Mesendoderm (in vitro differentiated cells): ENCODE measurements around the gene TECPR2.

Source experiments
- DNase-seq: peaks from one replicate; pipeline ENCODE4 v3.0.0; 2013
- H2AK5ac ChIP-seq: 2 replicates; pipeline ENCODE4 v1.6.1; 2013; ENCODE audit warnings: low read length, inconsistent platforms
- H2BK120ac ChIP-seq: 2 replicates; pipeline ENCODE4 v1.6.1; 2013; ENCODE audit warnings: low read depth, mild to moderate bottlenecking, low read length, moderate library complexity, mixed read lengths
- H2BK15ac ChIP-seq: replicated peaks from 2 replicates; pipeline ENCODE4 v1.6.1; 2013; ENCODE audit warnings: low read depth, mild to moderate bottlenecking, moderate library complexity
- H2BK5ac ChIP-seq: 2 replicates; pipeline ENCODE4 v1.6.1; 2013; ENCODE audit warnings: low read length, inconsistent platforms
- H3K18ac ChIP-seq: 2 replicates; pipeline ENCODE4 v1.6.1; 2013; ENCODE audit warnings: mild to moderate bottlenecking, low read length, mixed read lengths
- H3K23ac ChIP-seq: one replicate; pipeline ENCODE4 v1.6.1; 2013; ENCODE audit warnings: low read length
- H3K27ac ChIP-seq: 2 replicates; pipeline ENCODE4 v1.5.1; 2013; ENCODE audit warnings: low read depth, mild to moderate bottlenecking, inconsistent platforms, low read length, moderate library complexity
- H3K27me3 ChIP-seq: 2 replicates; pipeline ENCODE4 v1.6.1; 2013; ENCODE audit warnings: low read length, control low read depth, mild to moderate bottlenecking, inconsistent platforms; ENCODE audit not compliant: insufficient read depth, poor library complexity
- H3K36me3 ChIP-seq: 2 replicates; pipeline ENCODE4 v1.6.1; 2013; ENCODE audit warnings: low read length, inconsistent platforms; ENCODE audit not compliant: control insufficient read depth, insufficient read depth
- H3K4ac ChIP-seq: one replicate; pipeline ENCODE4 v1.6.1; 2013; ENCODE audit warnings: low read depth, mild to moderate bottlenecking, low read length, moderate library complexity
- H3K4me1 ChIP-seq: 2 replicates; pipeline ENCODE4 v1.6.1; 2013; ENCODE audit warnings: low read depth, low read length, inconsistent platforms; ENCODE audit not compliant: control insufficient read depth
- H3K4me2 ChIP-seq: 2 replicates; pipeline ENCODE4 v1.6.1; 2013; ENCODE audit warnings: low read length
- H3K4me3 ChIP-seq: 2 replicates; pipeline ENCODE4 v1.5.1; 2013; ENCODE audit warnings: mild to moderate bottlenecking, low read length
- H3K56ac ChIP-seq: one replicate; pipeline ENCODE4 v1.6.1; 2013; ENCODE audit warnings: low read length
- H3K79me1 ChIP-seq: 2 replicates; pipeline ENCODE4 v1.6.1; 2013; ENCODE audit warnings: low read length, inconsistent platforms
- H3K79me2 ChIP-seq: 2 replicates; pipeline ENCODE4 v1.6.1; 2013; ENCODE audit warnings: mild to moderate bottlenecking, low read length; ENCODE audit not compliant: control insufficient read depth, insufficient read depth
- H3K9ac ChIP-seq: 2 replicates; pipeline ENCODE4 v1.6.1; 2013; ENCODE audit warnings: low read length, inconsistent platforms
- H4K5ac ChIP-seq: one replicate; pipeline ENCODE4 v1.6.1; 2013; ENCODE audit warnings: low read length
- H4K8ac ChIP-seq: one replicate; pipeline ENCODE4 v1.6.1; 2013; ENCODE audit warnings: low read depth, mild to moderate bottlenecking, control low read depth, low read length, moderate library complexity
- WGBS: extraction: QIAGEN DNeasy Blood & Tissue Kit; methylation state at CpG from one replicate; pipeline ENCODE4 v1.1.7; 2013; ENCODE audit warnings: low lambda C conversion rate, missing lambda C conversion rate; ENCODE audit not compliant: insufficient coverage; ENCODE audit errors: extremely low coverage; 5-methylcytosine and 5-hydroxymethylcytosine counted together

Gene TECPR2

DNA sequence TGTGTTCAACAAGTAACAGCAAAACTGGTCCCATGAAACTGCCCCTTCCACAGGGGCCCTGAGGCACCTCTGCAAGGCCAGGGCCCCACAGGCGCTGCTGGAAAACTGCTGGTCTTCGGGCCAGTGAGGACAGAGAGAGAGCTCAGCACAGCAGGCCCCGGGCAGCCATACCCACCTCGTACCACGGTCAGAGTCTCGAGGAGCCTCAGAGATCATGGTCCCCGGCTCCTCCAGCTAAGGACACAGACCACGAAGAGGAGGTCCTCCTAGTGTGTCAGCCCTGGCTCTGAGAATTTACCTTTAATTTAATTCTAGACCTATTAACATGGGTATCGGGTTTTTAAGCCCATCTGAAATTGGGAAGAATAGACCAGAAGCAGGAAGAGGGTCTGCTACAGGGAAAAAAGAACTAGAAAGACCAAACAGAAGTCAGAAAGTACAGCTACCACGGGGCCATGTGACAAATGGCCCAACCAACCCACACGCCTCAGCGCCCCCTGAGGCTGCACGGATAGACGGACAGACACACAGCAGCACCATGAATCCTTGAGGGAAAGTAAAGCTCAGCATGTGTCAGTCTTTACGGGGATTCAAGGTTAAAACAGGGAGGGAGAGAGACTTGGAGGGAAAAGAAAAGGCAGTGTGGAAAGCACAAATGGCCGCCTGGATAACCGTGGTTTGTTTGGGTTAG is 123.9 kb downstream of the TECPR2 start:
- no peak overlapping the region for H3K4ac ChIP-seq
- H3K79me1 ChIP-seq: no peaks in the 10 kb centered on the region
- whole genome bisulfite sequencing: no CpG with 5 or more reads among the region's 17 CpGs
- no peak overlapping the region for H3K18ac ChIP-seq
- no peaks in the 10 kb centered on the region for H3K36me3 ChIP-seq
- H3K56ac ChIP-seq: no peak overlapping the region
- no peak overlapping the region for H2BK120ac ChIP-seq
- H2BK15ac ChIP-seq: no peak overlapping the region
- no peak overlapping the region for H3K23ac ChIP-seq
- H3K4me3 ChIP-seq: no peak overlapping the region
- no peak overlapping the region for H4K5ac ChIP-seq
- H2BK5ac ChIP-seq: no peak overlapping the region
- no peak overlapping the region for H4K8ac ChIP-seq
- no peak overlapping the region for H2AK5ac ChIP-seq
- H3K9ac ChIP-seq: no peak overlapping the region
- no peak overlapping the region for H3K27ac ChIP-seq
- H3K4me1 ChIP-seq: no peaks in the 10 kb centered on the region
- H3K27me3 ChIP-seq: no peaks in the 10 kb centered on the region
- DNase-seq: no peak
- H3K4me2 ChIP-seq: no peak overlapping the region
- H3K79me2 ChIP-seq: no peaks in the 10 kb centered on the region

DNA sequence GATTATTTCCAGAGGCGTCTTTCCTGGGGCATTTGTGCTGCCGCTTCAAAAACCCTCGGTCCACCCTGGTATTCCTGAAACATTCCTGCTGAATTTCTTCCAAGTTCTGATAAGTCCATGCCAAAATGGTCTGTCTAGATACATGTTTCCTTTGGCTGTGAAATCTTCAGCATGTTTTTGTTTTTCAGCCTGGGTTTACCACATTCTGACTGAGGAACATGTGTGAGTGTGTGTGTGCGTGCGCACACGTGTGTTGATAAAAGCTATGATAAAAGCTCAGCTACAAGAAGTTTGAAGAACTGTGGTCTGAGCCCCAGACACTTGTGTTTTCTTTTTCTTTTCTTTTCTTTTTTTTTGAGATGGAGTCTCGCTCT is 124.5 kb downstream of the TECPR2 start:
- Histone ChIP-seq H3K4me1 (no peaks in the 10 kb centered on the region), H3K27me3 (no peaks in the 10 kb centered on the region), H3K23ac (no peak overlapping the region), H3K4me3 (no peak overlapping the region), H2AK5ac (no peak overlapping the region), H3K36me3 (no peaks in the 10 kb centered on the region), H3K4ac (no peak overlapping the region), H4K5ac (no peak overlapping the region), H3K18ac (no peak overlapping the region), H2BK120ac (no peak overlapping the region), H4K8ac (no peak overlapping the region), H3K79me2 (no peaks in the 10 kb centered on the region), H2BK5ac (no peak overlapping the region), H3K79me1 (no peaks in the 10 kb centered on the region), H3K4me2 (no peak overlapping the region), H2BK15ac (no peak overlapping the region), H3K27ac (no peak overlapping the region), H3K56ac (no peak overlapping the region), H3K9ac (no peak overlapping the region)
- WGBS: no CpG with 5 or more reads among the region's 7 CpGs
- DNase-seq: no peak

GRCh38 chr14:102490456-102490855 is 127.7 kb downstream of the TECPR2 start:
- no peaks in the 10 kb centered on the region for H3K27me3 ChIP-seq
- no peaks in the 10 kb centered on the region for H3K79me1 ChIP-seq
- no peak overlapping the region for H2AK5ac ChIP-seq
- H3K27ac ChIP-seq: no peak overlapping the region
- H3K4me3 ChIP-seq: no peak overlapping the region
- H3K56ac ChIP-seq: no peak overlapping the region
- no peaks in the 10 kb centered on the region for H3K36me3 ChIP-seq
- no peak overlapping the region for H2BK120ac ChIP-seq
- DNase-seq: no peak
- no peak overlapping the region for H3K23ac ChIP-seq
- H4K8ac ChIP-seq: no peak overlapping the region
- WGBS: no CpG with 5 or more reads among the region's 18 CpGs
- H2BK15ac ChIP-seq: no peak overlapping the region
- no peak overlapping the region for H3K4me2 ChIP-seq
- no peak overlapping the region for H4K5ac ChIP-seq
- H3K9ac ChIP-seq: no peak overlapping the region
- H3K18ac ChIP-seq: no peak overlapping the region
- H2BK5ac ChIP-seq: no peak overlapping the region
- no peaks in the 10 kb centered on the region for H3K79me2 ChIP-seq
- H3K4me1 ChIP-seq: no peaks in the 10 kb centered on the region
- no peak overlapping the region for H3K4ac ChIP-seq

DNA sequence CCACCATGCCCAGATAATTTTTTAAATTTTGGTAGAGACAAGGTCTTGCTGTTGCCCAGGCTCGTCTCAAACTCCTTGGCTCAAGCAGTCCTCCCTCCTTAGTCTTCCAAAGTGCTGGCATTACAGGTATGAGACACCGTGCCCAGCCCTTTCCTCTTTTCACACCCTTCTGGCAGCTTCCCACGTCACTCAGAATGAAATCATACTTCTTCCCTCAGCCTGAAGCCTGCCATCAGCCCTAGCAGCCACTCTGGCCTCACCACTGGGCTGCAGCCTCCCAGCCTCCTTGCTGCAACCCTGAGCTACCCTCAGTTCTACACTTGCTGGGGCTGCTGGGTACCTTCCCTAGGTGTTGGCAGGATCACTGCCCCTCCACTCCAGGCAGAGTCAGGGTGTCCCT is 128.6 kb downstream of the TECPR2 start:
- Histone ChIP-seq H3K4me2 (no peak overlapping the region), H3K56ac (no peak overlapping the region), H2BK15ac (no peak overlapping the region), H4K5ac (no peak overlapping the region), H2BK120ac (no peak overlapping the region), H3K79me2 (no peaks in the 10 kb centered on the region), H3K27me3 (no peaks in the 10 kb centered on the region), H4K8ac (no peak overlapping the region), H2AK5ac (no peak overlapping the region), H3K9ac (no peak overlapping the region), H2BK5ac (no peak overlapping the region), H3K4ac (no peak overlapping the region), H3K4me3 (no peak overlapping the region), H3K36me3 (no peaks in the 10 kb centered on the region), H3K79me1 (no peaks in the 10 kb centered on the region), H3K23ac (no peak overlapping the region), H3K27ac (no peak overlapping the region), H3K18ac (no peak overlapping the region), H3K4me1 (no peaks in the 10 kb centered on the region)
- no peak for DNase-seq
- no CpG with 5 or more reads among the region's 3 CpGs for WGBS

DNA sequence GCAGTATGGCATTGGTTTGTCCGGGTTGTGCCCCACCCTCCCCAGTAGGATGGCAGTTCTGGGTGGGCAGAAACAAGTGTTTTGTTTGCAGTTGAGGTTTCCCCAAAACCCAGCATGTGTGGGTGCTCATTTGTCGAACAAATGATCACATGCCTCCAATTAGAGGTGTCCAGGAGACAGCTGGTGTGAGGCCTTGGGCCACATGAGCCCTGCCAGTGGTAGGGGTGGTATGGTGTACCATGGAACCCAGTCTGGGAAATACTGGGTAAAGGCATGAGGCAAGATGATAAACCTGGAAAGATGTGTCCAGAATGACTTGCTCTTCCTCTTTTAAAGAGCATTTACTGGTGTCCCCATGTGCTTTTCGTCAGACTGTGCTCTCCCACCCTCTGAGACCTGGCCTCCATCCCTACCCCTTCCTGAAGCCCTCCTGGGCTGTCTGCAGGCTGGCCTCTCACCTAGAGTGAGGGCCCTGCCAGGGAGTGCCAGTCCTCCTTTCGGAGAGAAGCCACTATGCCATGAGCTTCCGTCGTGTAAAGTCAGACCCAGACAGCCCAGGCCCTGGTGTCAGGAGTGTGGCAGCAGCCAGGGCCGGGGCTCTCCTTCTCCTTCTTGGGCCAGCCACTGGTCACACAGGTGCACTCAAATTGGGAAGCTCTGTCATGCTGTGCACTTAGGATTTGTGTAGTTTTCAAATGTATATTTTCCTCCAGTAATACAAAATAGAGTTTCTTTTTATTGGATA is 129.2 kb downstream of the TECPR2 start:
- no peak for DNase-seq
- WGBS: no CpG with 5 or more reads among the region's 7 CpGs
- Histone ChIP-seq H3K23ac (no peak overlapping the region), H3K4ac (no peak overlapping the region), H4K5ac (no peak overlapping the region), H3K27me3 (no peaks in the 10 kb centered on the region), H4K8ac (no peak overlapping the region), H3K79me2 (no peaks in the 10 kb centered on the region), H3K56ac (no peak overlapping the region), H3K18ac (no peak overlapping the region), H3K4me1 (no peaks in the 10 kb centered on the region), H2BK15ac (no peak overlapping the region), H3K4me3 (no peak overlapping the region), H3K9ac (no peak overlapping the region), H3K79me1 (no peaks in the 10 kb centered on the region), H3K27ac (no peak overlapping the region), H2BK120ac (no peak overlapping the region), H2BK5ac (no peak overlapping the region), H3K36me3 (no peaks in the 10 kb centered on the region), H3K4me2 (no peak overlapping the region), H2AK5ac (no peak overlapping the region)
